Right renal pelvis (tissue), 4 donors: Measurements from ENCODE around the gene ARL4A. TPM values are rescaled to one million over a fixed set of nuclear protein-coding genes. Genes with fewer than 3 reads are reported as not detected.

Source experiments
- DNase-seq, 4 donors: peaks; one replicate each; pipeline ENCODE4 v3.0.0-alpha.2; 2013; ENCODE audit warnings: low read depth in 4 of 4, low spot score in 3 of 4, missing footprints in 1 of 4
- polyA plus RNA-seq, 4 donors: library from polyadenylated mRNA; unstranded; fragments of 120-200 nt; gene quantifications; one replicate each; pipeline ENCODE4 v1.2.1, GENCODE V29; 2013; ENCODE audit not compliant: insufficient read length in 4 of 4

Gene ARL4A
- polyA plus RNA-seq, 4 donors, result 27.2 to 37.4 (median 34.5) TPM

- DNase-seq, result no peak
Observed at GRCh38 chr7:12722636-12723605, 35.5 kb downstream of the ARL4A start.

- no peak for DNase-seq
Observed at GRCh38 chr7:12725575-12726316, 38.3 kb downstream of the ARL4A start.

GRCh38 chr7:12726908-12727307 lies 39.5 kb downstream of the ARL4A start:
- no peak for DNase-seq

GRCh38 chr7:12727455-12728191 lies 40.2 kb downstream of the ARL4A start:
- no peak for DNase-seq

GRCh38 chr7:12728192-12728538 lies 40.7 kb downstream of the ARL4A start:
- no peak for DNase-seq

GRCh38 chr7:12729112-12729511 lies 41.7 kb downstream of the ARL4A start:
- DNase-seq, result no peak

GRCh38 chr7:12730523-12730922 lies 43.1 kb downstream of the ARL4A start:
- no peak for DNase-seq

- no peak for DNase-seq
Observed at GRCh38 chr7:12731214-12731656, 43.8 kb downstream of the ARL4A start.

- no peak for DNase-seq
Observed at GRCh38 chr7:12731775-12732174, 44.3 kb downstream of the ARL4A start.

GRCh38 chr7:12732428-12732827 lies 45.0 kb downstream of the ARL4A start:
- no peak for DNase-seq

GRCh38 chr7:12735923-12736322 lies 48.5 kb downstream of the ARL4A start:
- no peak for DNase-seq

- DNase-seq, result no peak
Observed at GRCh38 chr7:12737373-12737772, 49.9 kb downstream of the ARL4A start.

- no peak for DNase-seq
Observed at GRCh38 chr7:12737836-12738235, 50.4 kb downstream of the ARL4A start.

- no peak for DNase-seq
Observed at GRCh38 chr7:12738665-12739064, 51.2 kb downstream of the ARL4A start.

Other genes starting within 250 kb of the ARL4A start
- gene SCIN, start 116.9 kb upstream of the ARL4A start, polyA plus RNA-seq, result 100 to 1,000 TPM; 111 to 139 (median 118) TPM